SK-N-SH treated with all-trans-retinoic acid at 6 μM for 48 hours (cell line): ENCODE data around the gene ZNF581.

Experiments used
- ARNTL ChIP-seq: fragments of 450-650 bp; formaldehyde crosslinking; IDR thresholded peaks from 2 replicates; pipeline ENCODE4 v1.5.0; 2020; ENCODE audit warnings: low read depth, mild to moderate bottlenecking, moderate library complexity, borderline replicate concordance
- CREB5 ChIP-seq: fragments of 250-450 bp; sonication (Bioruptor Pico); IDR thresholded peaks from 2 replicates; pipeline ENCODE4 v1.5.1; 2020; ENCODE audit warnings: low read depth, mild to moderate bottlenecking, moderate library complexity
- CSRNP3 ChIP-seq: fragments of 250-450 bp; sonication (Bioruptor Pico); IDR thresholded peaks from 2 replicates; pipeline ENCODE4 v1.5.1; 2021; ENCODE audit warnings: mild to moderate bottlenecking, moderate library complexity
- ESRRG ChIP-seq: fragments of 250-450 bp; sonication (Bioruptor Pico); IDR thresholded peaks from 2 replicates; pipeline ENCODE4 v1.6.1; 2021; ENCODE audit warnings: mild to moderate bottlenecking
- PATZ1 ChIP-seq: fragments of 250-450 bp; sonication (Bioruptor Pico); IDR thresholded peaks from 2 replicates; pipeline ENCODE4 v1.8.0; 2020; ENCODE audit warnings: mild to moderate bottlenecking, moderate library complexity, borderline replicate concordance
- RARB ChIP-seq: fragments of 250-450 bp; sonication (Bioruptor Pico); IDR thresholded peaks from 2 replicates; pipeline ENCODE4 v1.8.0; 2021; ENCODE audit warnings: mild to moderate bottlenecking, moderate library complexity
- ZFP3 ChIP-seq: fragments of 250-450 bp; sonication (Bioruptor Pico); IDR thresholded peaks from 2 replicates; pipeline ENCODE4 v1.5.0; 2020; ENCODE audit warnings: mild to moderate bottlenecking, moderate library complexity
- ZFP30 ChIP-seq: fragments of 450-650 bp; formaldehyde crosslinking; IDR thresholded peaks from 2 replicates; pipeline ENCODE4 v1.5.0; 2022; ENCODE audit warnings: mild to moderate bottlenecking, moderate library complexity
- ZNF70 ChIP-seq: fragments of 450-650 bp; formaldehyde crosslinking; IDR thresholded peaks from 2 replicates; pipeline ENCODE4 v1.5.0; 2020; ENCODE audit warnings: mild to moderate bottlenecking, moderate library complexity

GRCh38 chr19:55645512-55645881 is 2.0 kb downstream of the ZNF581 start:
- TF ChIP-seq PATZ1 (CRISPR knock-in tag) (no peak), ZFP30 (CRISPR knock-in tag) (no peak), ZNF70 (CRISPR knock-in tag) (no peak), ZFP3 (CRISPR knock-in tag) (no peak), ESRRG (CRISPR knock-in tag) (no peak), CSRNP3 (no peak), CREB5 (CRISPR knock-in tag) (no peak), RARB (no peak), ARNTL (no peak)
